GM12878 (cell line): ENCODE data around the gene AK4. TPM values are rescaled to one million over a fixed set of nuclear protein-coding genes. Genes with fewer than 3 reads are reported as not detected.

Experiments
- ATAC-seq: fragments of 200-7000 bp; cut with Tn5 transposase; 3 replicates; pipeline ENCODE4 v1.9.1; 2020; ENCODE audit warnings: mild to moderate bottlenecking, moderate library complexity
- BruUV-seq: library from RNA; stranded (reverse); fragments of 400-500 nt; replicated peaks from 2 replicates; lab custom pipeline; 2021; lab: Mats Ljungman, UMichigan
- CTCF ChIA-PET: fragments of 300-600 bp; sonication (Branson Sonifier 250); formaldehyde crosslinking; extraction: SDS; loops from one replicate; lab custom pipeline; 2021; ENCODE audit warnings: inconsistent platforms; lab: Yijun Ruan, JAX
- POLR2A ChIA-PET: fragments of 350-600 bp; formaldehyde crosslinking; extraction: SDS; loops from one replicate; lab custom pipeline; 2021; ENCODE audit warnings: inconsistent platforms; lab: Charles Lee
- RAD21 ChIA-PET: fragments of 300-600 bp; sonication (Branson Sonifier 250); formaldehyde crosslinking; loops from one replicate; lab custom pipeline; 2023; ENCODE audit warnings: antibody characterized with exemption; ENCODE audit not compliant: unreplicated experiment; lab: Charles Lee
- SMC1A ChIA-PET: fragments of 300-600 bp; sonication (Branson Sonifier 250); formaldehyde crosslinking; loops from one replicate; lab custom pipeline; 2023; ENCODE audit not compliant: unreplicated experiment, uncharacterized antibody; lab: Charles Lee
- DNase-seq: peaks from one replicate; pipeline ENCODE4 v3.0.0-alpha.2; 2011; ENCODE audit warnings: low read depth, low spot score
- FAIRE-seq: peaks from 3 replicates; lab custom pipeline; 2011; peaks lifted over from hg19 to GRCh38; lab: Jason Lieb, UNC
- H2AFZ ChIP-seq: 2 replicates; pipeline ENCODE4 v1.6.0; 2011; ENCODE audit warnings: low read depth, low read length, control low read depth; ENCODE audit not compliant: control insufficient read depth
- H3K27ac ChIP-seq: 2 replicates; pipeline ENCODE4 v1.5.1; 2011; ENCODE audit warnings: control low read depth; ENCODE audit not compliant: control insufficient read depth, insufficient read depth
- H3K27me3 ChIP-seq, 2 experiments: replicated peaks in 1 of 2; 2 replicates each; pipeline versions ENCODE4 v1.6.0 to v1.6.1; 2011; ENCODE audit warnings: low read length in 1 of 2; ENCODE audit not compliant: control insufficient read depth in 2 of 2, insufficient read depth in 2 of 2
- H3K36me3 ChIP-seq, 2 experiments: 2 replicates each; pipeline ENCODE4 v1.5.1; 2011; ENCODE audit warnings: low read length in 1 of 2; ENCODE audit not compliant: control insufficient read depth in 2 of 2, insufficient read depth in 2 of 2
- H3K4me1 ChIP-seq: 2 replicates; pipeline ENCODE4 v1.6.1; 2011; ENCODE audit warnings: mild to moderate bottlenecking, low read length, moderate library complexity, mixed read lengths; ENCODE audit not compliant: control insufficient read depth, insufficient read depth
- H3K4me2 ChIP-seq: 2 replicates; pipeline ENCODE4 v1.6.0; 2011; ENCODE audit warnings: control low read depth; ENCODE audit not compliant: control insufficient read depth, insufficient read depth
- H3K4me3 ChIP-seq: fragments of 200-600 bp; sonication (generic); 2 replicates; pipeline ENCODE4 v1.5.1; 2016
- H3K79me2 ChIP-seq: 2 replicates; pipeline ENCODE4 v1.6.0; 2011; ENCODE audit warnings: low read length; ENCODE audit not compliant: control insufficient read depth, insufficient read depth
- H3K9ac ChIP-seq: 2 replicates; pipeline ENCODE4 v1.8.0; 2011; ENCODE audit warnings: low read length, control low read depth, mixed read lengths; ENCODE audit not compliant: control insufficient read depth, insufficient read depth
- H3K9me3 ChIP-seq: replicated peaks from 3 replicates; pipeline ENCODE4 v1.5.1; 2011; ENCODE audit warnings: mild to moderate bottlenecking, low read length; ENCODE audit not compliant: control insufficient read depth, insufficient read depth
- H4K20me1 ChIP-seq: 2 replicates; pipeline ENCODE4 v1.6.0; 2011; ENCODE audit not compliant: control insufficient read depth, insufficient read depth
- CBFB ChIP-seq: IDR thresholded peaks from 2 replicates; pipeline ENCODE4 v1.6.1; 2016; ENCODE audit warnings: antibody characterized with exemption, low read depth
- IRF4 ChIP-seq: IDR thresholded peaks from 2 replicates; pipeline ENCODE4 v1.6.1; 2011; ENCODE audit warnings: low read depth, low read length
- KLF5 ChIP-seq: fragments of 450-650 bp; IDR thresholded peaks from 2 replicates; pipeline ENCODE4 v1.6.1; 2014; ENCODE audit warnings: mild to moderate bottlenecking; ENCODE audit not compliant: partially characterized antibody
- MTA3 ChIP-seq: IDR thresholded peaks from 2 replicates; pipeline ENCODE4 v1.6.1; 2012; ENCODE audit warnings: low read length, inconsistent platforms, borderline replicate concordance
- NBN ChIP-seq: fragments of 450-650 bp; IDR thresholded peaks from 2 replicates; pipeline ENCODE4 v1.6.1; 2016
- NFYB ChIP-seq: IDR thresholded peaks from 2 replicates; pipeline ENCODE4 v1.6.1; 2011; ENCODE audit warnings: low read depth, mild to moderate bottlenecking, low read length, improper control_type of control experiment, moderate library complexity; ENCODE audit not compliant: insufficient read depth
- RFX5 ChIP-seq: IDR thresholded peaks from 2 replicates; pipeline ENCODE4 v1.6.1; 2011; ENCODE audit warnings: low read depth, low read length, improper control_type of control experiment
- ZBED1 ChIP-seq: IDR thresholded peaks from 2 replicates; pipeline ENCODE4 v1.6.1; 2016; ENCODE audit warnings: borderline replicate concordance
- WGBS: methylation state at CpG from one replicate; pipeline ENCODE4 v1.1.6; 2016; ENCODE audit warnings: low lambda C conversion rate; ENCODE audit not compliant: insufficient replicate concordance, insufficient coverage; ENCODE audit errors: missing lambda C conversion rate; 5-methylcytosine and 5-hydroxymethylcytosine counted together
- in situ Hi-C: fragments of 300-500 bp; cut with MboI; formaldehyde crosslinking; loops from 9 replicates; pipeline ENCODE4 v1.14.3; 2018; ENCODE audit warnings: mixed read lengths
- intact Hi-C: fragments of 100-400 bp; cut with micrococcal nuclease; formaldehyde crosslinking; loops from one replicate; pipeline ENCODE4 v1.14.2; 2022; ENCODE audit not compliant: unreplicated experiment
- polyA plus RNA-seq, 11 experiments: library from polyadenylated mRNA; depleted of rRNA in 4 of 11; unstranded in 6 of 11; stranded (reverse) in 5 of 11; fragments of >200 nt; fragmentation: Nextera tagmentation in 4 of 11; fragmentation: Illumina TruSeq in 1 of 11; extraction: Ambion mirVana in 4 of 11; extraction: Trizol in 1 of 11; gene quantifications; 1 replicate in 1 of 11; 2 replicates in 10 of 11; pipeline versions ENCODE4 v1.2.1 to v1.2.3, GENCODE V29; 2011 to 2016; ENCODE audit warnings: inconsistent platforms in 2 of 11, missing spikeins in 2 of 11, low read depth in 1 of 11
- total RNA-seq, 4 experiments: library from RNA; depleted of rRNA in 3 of 4; stranded (reverse); fragments of >200 nt in 3 of 4; fragmentation: Illumina TruSeq in 1 of 4; extraction: Trizol in 1 of 4; gene quantifications; 2 replicates each; pipeline versions ENCODE4 v1.2.1 to v1.2.3, GENCODE V29; 2013 to 2021
- TF ChIP-seq, protein P1 (sequence below): fragments of 450-650 bp; IDR thresholded peaks from 2 replicates; pipeline ENCODE4 v1.6.1; 2014; ENCODE audit warnings: mild to moderate bottlenecking
- TF ChIP-seq, protein P2 (sequence below): fragments of 450-650 bp; IDR thresholded peaks from 2 replicates; pipeline ENCODE4 v1.6.1; 2018; ENCODE audit warnings: borderline replicate concordance, mild to moderate bottlenecking; ENCODE audit not compliant: partially characterized antibody
- TF ChIP-seq, protein P3 (sequence below): fragments of 450-650 bp; formaldehyde crosslinking; IDR thresholded peaks from 2 replicates; pipeline ENCODE4 v1.5.0; 2022; ENCODE audit warnings: mild to moderate bottlenecking, missing genetic modification characterization

Gene AK4
- total and polyA plus RNA-seq, 10 of the 15 experiments (the other 5 are each of a cell fraction or from before 2014, with no cell fraction given) = 23.9 to 161 (median 49.0) TPM

DNA sequence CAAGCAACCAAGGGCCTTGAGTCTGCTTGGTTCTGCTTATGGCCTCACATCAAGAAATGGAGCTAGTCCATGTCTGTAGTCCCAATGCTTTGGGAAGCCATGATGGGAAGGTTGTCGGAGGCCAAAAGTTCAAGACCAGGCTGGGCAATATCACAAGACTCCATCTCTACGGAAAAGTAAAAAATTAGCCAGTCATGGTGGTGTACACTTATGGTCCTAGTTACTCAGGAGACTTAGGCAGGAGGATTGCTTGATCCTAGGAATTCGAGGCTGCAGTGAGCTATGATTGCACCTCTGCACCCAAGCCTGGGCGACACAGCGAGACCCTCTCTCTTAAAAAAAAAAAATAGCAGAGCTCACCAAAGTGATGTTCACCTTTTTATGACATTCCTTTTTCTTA lies 81.2 kb downstream of the AK4 start:
- Histone ChIP-seq H3K9ac (no peak overlapping the region), H3K4me3 (no peak overlapping the region), H3K4me1 (no peaks in the 10 kb centered on the region), H4K20me1 (no peaks in the 10 kb centered on the region), H3K9me3 (no peaks in the 10 kb centered on the region), H2AFZ (no peak overlapping the region), H3K36me3 (peaks cover 0 to 3% of the 10 kb centered on the region in 2 experiments; a peak in 1 of 4 replicates), H3K79me2 (no peaks in the 10 kb centered on the region), H3K4me2 (no peak overlapping the region), H3K27me3 (no peaks in the 10 kb centered on the region), H3K27ac (no peak overlapping the region)
- ChIA-PET RAD21 (interaction anchor here (0.8 to 1.3 kb wide), 2 partner anchors 11 to 22 kb away, joined by 3 to 4 read pairs; no protein-coding TSS in a partner anchor), CTCF (interaction anchor here (0.6 to 2.4 kb wide), 7 partner anchors 11 to 455 kb away, joined by 3 to 10 read pairs (median 5); no protein-coding TSS in a partner anchor), POLR2A (no interaction called here), SMC1A (interaction anchor here (0.5 to 1.6 kb wide), 7 partner anchors 9 to 636 kb away, joined by 3 to 5 read pairs (median 3); no protein-coding TSS in a partner anchor)
- in situ Hi-C loops (no loop called here), intact Hi-C loops (no loop called here)
- TF ChIP-seq, protein P1, sequence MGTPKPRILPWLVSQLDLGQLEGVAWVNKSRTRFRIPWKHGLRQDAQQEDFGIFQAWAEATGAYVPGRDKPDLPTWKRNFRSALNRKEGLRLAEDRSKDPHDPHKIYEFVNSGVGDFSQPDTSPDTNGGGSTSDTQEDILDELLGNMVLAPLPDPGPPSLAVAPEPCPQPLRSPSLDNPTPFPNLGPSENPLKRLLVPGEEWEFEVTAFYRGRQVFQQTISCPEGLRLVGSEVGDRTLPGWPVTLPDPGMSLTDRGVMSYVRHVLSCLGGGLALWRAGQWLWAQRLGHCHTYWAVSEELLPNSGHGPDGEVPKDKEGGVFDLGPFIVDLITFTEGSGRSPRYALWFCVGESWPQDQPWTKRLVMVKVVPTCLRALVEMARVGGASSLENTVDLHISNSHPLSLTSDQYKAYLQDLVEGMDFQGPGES = no peak
- TF ChIP-seq, protein P2, sequence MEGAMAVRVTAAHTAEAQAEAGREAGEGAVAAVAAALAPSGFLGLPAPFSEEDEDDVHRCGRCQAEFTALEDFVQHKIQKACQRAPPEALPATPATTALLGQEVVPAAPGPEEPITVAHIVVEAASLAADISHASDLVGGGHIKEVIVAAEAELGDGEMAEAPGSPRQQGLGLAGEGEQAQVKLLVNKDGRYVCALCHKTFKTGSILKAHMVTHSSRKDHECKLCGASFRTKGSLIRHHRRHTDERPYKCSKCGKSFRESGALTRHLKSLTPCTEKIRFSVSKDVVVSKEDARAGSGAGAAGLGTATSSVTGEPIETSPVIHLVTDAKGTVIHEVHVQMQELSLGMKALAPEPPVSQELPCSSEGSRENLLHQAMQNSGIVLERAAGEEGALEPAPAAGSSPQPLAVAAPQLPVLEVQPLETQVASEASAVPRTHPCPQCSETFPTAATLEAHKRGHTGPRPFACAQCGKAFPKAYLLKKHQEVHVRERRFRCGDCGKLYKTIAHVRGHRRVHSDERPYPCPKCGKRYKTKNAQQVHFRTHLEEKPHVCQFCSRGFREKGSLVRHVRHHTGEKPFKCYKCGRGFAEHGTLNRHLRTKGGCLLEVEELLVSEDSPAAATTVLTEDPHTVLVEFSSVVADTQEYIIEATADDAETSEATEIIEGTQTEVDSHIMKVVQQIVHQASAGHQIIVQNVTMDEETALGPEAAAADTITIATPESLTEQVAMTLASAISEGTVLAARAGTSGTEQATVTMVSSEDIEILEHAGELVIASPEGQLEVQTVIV = no peak
- TF ChIP-seq, protein P3, sequence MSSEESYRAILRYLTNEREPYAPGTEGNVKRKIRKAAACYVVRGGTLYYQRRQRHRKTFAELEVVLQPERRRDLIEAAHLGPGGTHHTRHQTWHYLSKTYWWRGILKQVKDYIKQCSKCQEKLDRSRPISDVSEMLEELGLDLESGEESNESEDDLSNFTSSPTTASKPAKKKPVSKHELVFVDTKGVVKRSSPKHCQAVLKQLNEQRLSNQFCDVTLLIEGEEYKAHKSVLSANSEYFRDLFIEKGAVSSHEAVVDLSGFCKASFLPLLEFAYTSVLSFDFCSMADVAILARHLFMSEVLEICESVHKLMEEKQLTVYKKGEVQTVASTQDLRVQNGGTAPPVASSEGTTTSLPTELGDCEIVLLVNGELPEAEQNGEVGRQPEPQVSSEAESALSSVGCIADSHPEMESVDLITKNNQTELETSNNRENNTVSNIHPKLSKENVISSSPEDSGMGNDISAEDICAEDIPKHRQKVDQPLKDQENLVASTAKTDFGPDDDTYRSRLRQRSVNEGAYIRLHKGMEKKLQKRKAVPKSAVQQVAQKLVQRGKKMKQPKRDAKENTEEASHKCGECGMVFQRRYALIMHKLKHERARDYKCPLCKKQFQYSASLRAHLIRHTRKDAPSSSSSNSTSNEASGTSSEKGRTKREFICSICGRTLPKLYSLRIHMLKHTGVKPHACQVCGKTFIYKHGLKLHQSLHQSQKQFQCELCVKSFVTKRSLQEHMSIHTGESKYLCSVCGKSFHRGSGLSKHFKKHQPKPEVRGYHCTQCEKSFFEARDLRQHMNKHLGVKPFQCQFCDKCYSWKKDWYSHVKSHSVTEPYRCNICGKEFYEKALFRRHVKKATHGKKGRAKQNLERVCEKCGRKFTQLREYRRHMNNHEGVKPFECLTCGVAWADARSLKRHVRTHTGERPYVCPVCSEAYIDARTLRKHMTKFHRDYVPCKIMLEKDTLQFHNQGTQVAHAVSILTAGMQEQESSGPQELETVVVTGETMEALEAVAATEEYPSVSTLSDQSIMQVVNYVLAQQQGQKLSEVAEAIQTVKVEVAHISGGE (CRISPR knock-in tag) = no peak
- TF ChIP-seq IRF4 (no peak), RFX5 (no peak), NFYB (no peak), KLF5 (no peak), NBN (no peak), CBFB (no peak), MTA3 (no peak), ZBED1 (no peak)
- ATAC-seq (no peak), DNase-seq (no peak), FAIRE-seq (no peak)
- no TSS peak for BruUV-seq
- 71% methylated on average over 5 of the region's 5 CpGs for WGBS
